Lower leg skin (tissue), 4 donors: ENCODE data around the gene VGLL2. TPM values are rescaled to one million over a fixed set of nuclear protein-coding genes. Genes with fewer than 3 reads are reported as not detected.

Experiments
- DNase-seq, 2 donors: peaks; one replicate each; pipeline ENCODE4 v3.0.0-alpha.2; 2019; ENCODE audit warnings: low spot score in 2 of 2
- H3K4me3 ChIP-seq: fragments of 200-600 bp; sonication (generic); 2 replicates; pipeline ENCODE4 v1.5.1; 2017; ENCODE audit warnings: mild to moderate bottlenecking, low read depth; ENCODE audit not compliant: poor library complexity, severe bottlenecking
- CTCF ChIP-seq, 3 donors: fragments of 450-650 bp; IDR thresholded peaks; one replicate each; pipeline ENCODE4 v1.5.1; 2016; ENCODE audit warnings: antibody characterized with exemption in 3 of 3, mild to moderate bottlenecking in 3 of 3, moderate library complexity in 2 of 3
- POLR2A ChIP-seq, 2 donors: fragments of 450-650 bp; IDR thresholded peaks; one replicate each; pipeline ENCODE4 v1.6.1; 2016 to 2017; ENCODE audit warnings: antibody characterized with exemption in 2 of 2, mild to moderate bottlenecking in 1 of 2, moderate library complexity in 1 of 2
- WGBS, 2 donors: methylation state at CpG; one replicate each; pipeline ENCODE4 v1.1.5; 2018; 5-methylcytosine and 5-hydroxymethylcytosine counted together
- intact Hi-C: fragments of 100-400 bp; cut with DNase I; formaldehyde crosslinking; loops from one replicate; pipeline ENCODE4 v1.15.0; 2023; ENCODE audit warnings: low total_unique reads
- total RNA-seq, 4 donors: library from RNA; depleted of rRNA; stranded (reverse); fragments of >200 nt; gene quantifications; one replicate each; pipeline ENCODE4 v1.1.0, GENCODE V29; 2016

The VGLL2 gene
- total RNA-seq, 4 donors from 2014 or later = not detected

- H3K4me3 ChIP-seq = no peak overlapping the region
- no peak for DNase-seq
- TF ChIP-seq POLR2A (IDR thresholded peaks at IDR 0.05) (no peak), CTCF (IDR thresholded peaks at IDR 0.05) (no peak)
- WGBS, 2 donors = 10 to 16% methylated on average over 16 of the region's 16 CpGs
- intact Hi-C loops = no loop called here
These were observed 1.1 kb downstream of the VGLL2 start for GRCh38 chr6:117266257-117267053.

DNA sequence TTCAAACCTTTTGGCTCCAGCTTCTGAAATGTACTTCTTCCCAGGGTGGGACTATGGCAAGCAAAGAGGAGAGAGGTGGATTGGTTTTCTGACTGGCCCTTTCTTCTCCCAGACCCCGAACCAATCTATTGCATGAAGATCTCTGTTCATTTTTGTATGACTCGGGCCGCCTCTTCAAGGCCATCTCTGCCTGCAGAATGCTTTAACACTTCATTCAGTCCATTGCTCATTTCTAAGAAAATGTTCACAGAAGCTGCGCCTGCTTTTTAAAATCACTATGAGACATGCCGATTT, 1.6 kb downstream of the VGLL2 start:
- TF ChIP-seq CTCF (IDR thresholded peaks at IDR 0.05) (no peak), POLR2A (IDR thresholded peaks at IDR 0.05) (no peak)
- H3K4me3 ChIP-seq = no peak overlapping the region
- 20 to 37% methylated on average over 5 of the region's 5 CpGs for WGBS, 2 donors
- DNase-seq = no peak
- intact Hi-C loops = no loop called here

DNA sequence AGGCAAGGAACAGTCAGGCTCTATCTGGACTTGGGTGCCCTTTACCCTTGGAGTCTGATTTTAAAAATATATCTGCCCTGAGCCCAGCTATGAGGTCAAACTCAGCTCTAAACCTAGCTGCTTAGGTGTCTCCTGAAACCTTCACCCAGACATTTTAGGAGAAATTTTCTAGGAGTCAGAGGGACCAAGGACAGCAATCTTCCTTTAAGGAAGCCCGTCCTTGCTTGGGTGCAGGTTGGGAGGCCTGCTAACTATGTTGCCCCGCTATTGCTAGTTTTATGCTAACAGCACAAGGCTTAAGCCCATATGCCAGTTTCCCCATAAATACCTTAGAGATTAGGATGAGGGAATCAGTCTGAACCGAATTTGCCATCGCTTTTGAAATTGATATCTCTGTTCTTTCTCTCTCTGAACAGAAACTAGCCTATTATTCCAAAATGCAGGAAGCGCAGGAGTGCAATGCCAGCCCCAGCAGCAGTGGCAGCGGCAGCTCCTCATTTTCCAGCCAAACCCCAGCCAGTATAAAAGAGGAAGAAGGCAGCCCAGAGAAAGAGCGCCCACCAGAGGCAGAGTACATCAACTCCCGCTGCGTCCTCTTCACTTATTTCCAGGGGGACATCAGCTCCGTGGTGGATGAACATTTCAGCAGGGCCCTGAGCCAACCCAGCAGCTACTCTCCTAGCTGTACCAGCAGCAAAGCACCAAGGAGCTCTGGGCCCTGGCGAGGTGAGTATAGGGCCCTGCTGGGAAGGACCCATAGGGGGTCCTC, 2.6 kb downstream of the VGLL2 start:
- intact Hi-C loops = no loop called here
- no peak for DNase-seq
- WGBS, 2 donors = 21 to 26% methylated on average over 11 of the region's 11 CpGs
- H3K4me3 ChIP-seq = no peak overlapping the region
- TF ChIP-seq POLR2A (IDR thresholded peaks at IDR 0.05) (no peak), CTCF (IDR thresholded peaks at IDR 0.05) (no peak)

DNA sequence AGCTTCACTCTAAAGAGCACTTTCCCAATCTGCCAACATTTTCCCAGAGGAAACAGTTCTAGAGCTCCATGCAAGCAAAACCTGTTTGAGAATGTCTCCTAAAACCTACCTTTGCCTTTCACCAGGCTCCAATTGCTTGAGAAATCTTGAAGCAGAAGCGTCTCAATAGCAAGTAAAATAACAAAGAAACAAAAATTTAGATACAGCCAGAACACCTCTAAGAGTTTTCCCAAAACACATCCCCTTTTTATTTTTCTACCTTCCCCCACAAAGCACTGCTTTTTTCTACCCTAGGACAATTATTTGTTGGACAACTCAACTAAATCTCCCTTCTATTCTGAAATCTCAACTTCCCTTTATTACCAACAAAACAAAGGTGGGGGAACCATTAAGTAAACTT, 3.6 kb downstream of the VGLL2 start:
- intact Hi-C loops = no loop called here
- no peak overlapping the region for H3K4me3 ChIP-seq
- DNase-seq = no peak
- WGBS, 2 donors = 24 to 44% methylated on average over 1 of the region's 1 CpG
- no peak for TF ChIP-seq CTCF (IDR thresholded peaks at IDR 0.05)
- TF ChIP-seq POLR2A (IDR thresholded peaks at IDR 0.05) = no peak

GRCh38 chr6:117269638-117270054, 4.3 kb downstream of the VGLL2 start:
- intact Hi-C loops = no loop called here
- no peak for DNase-seq
- no peak overlapping the region for H3K4me3 ChIP-seq
- TF ChIP-seq CTCF (IDR thresholded peaks at IDR 0.05) (no peak), POLR2A (IDR thresholded peaks at IDR 0.05) (no peak)
- WGBS, 2 donors = 11% methylated on average over 8 of the region's 8 CpGs
